NCI-H1092 (cell line): ENCODE measurements around the gene FAM98A.

Source experiments
- DNase-seq: peaks from one replicate; lab custom pipeline; 2025; lab: John Stamatoyannopoulos, UW

FAM98A gene

GRCh38 chr2:33599175-33599942 is at the start of gene FAM98A:
FAM98A (minus strand) TSS chr2:33599299; CDS start chr2:33599221, 78 bp downstream.
- DNase-seq = peak; percentile 96

GRCh38 chr2:33645861-33646260 is 46.8 kb upstream of the FAM98A start:
- no peak for DNase-seq

GRCh38 chr2:33644215-33644614 is 45.1 kb upstream of the FAM98A start:
- DNase-seq = no peak

GRCh38 chr2:33636001-33636400 is 36.9 kb upstream of the FAM98A start:
- no peak for DNase-seq

- DNase-seq = no peak
Observed at GRCh38 chr2:33634261-33634910, 35.3 kb upstream of the FAM98A start.

GRCh38 chr2:33633315-33633714 is 34.2 kb upstream of the FAM98A start:
- no peak for DNase-seq

- no peak for DNase-seq
Observed at GRCh38 chr2:33632831-33633230, 33.7 kb upstream of the FAM98A start.

- DNase-seq = no peak
Observed at GRCh38 chr2:33628031-33628827, 29.1 kb upstream of the FAM98A start.

- DNase-seq = no peak
Observed at GRCh38 chr2:33619028-33619427, 19.9 kb upstream of the FAM98A start.

- DNase-seq = no peak
Observed at GRCh38 chr2:33617989-33618388, 18.9 kb upstream of the FAM98A start.

GRCh38 chr2:33617401-33617800 is 18.3 kb upstream of the FAM98A start:
- DNase-seq = no peak

- DNase-seq = no peak
Observed at GRCh38 chr2:33616873-33617272, 17.8 kb upstream of the FAM98A start.

GRCh38 chr2:33614190-33614589 is 15.1 kb upstream of the FAM98A start:
- no peak for DNase-seq

- no peak for DNase-seq
Observed at GRCh38 chr2:33607905-33608304, 8.8 kb upstream of the FAM98A start.

GRCh38 chr2:33607251-33607721 is 8.2 kb upstream of the FAM98A start:
- no peak for DNase-seq

GRCh38 chr2:33606622-33607021 is 7.5 kb upstream of the FAM98A start:
- DNase-seq = no peak

- DNase-seq = no peak
Observed at GRCh38 chr2:33606100-33606499, 7.0 kb upstream of the FAM98A start.

GRCh38 chr2:33605056-33605455 is 6.0 kb upstream of the FAM98A start:
- no peak for DNase-seq

- DNase-seq = no peak
Observed at GRCh38 chr2:33603416-33603815, 4.3 kb upstream of the FAM98A start.

GRCh38 chr2:33602201-33602830 is 3.2 kb upstream of the FAM98A start:
- no peak for DNase-seq

- DNase-seq = no peak
Observed at GRCh38 chr2:33599943-33600192, 769 bp upstream of the FAM98A start.

GRCh38 chr2:33598561-33599174 is 431 bp downstream of the FAM98A start:
- no peak for DNase-seq
